Natural killer cell (primary cell): Measurements from ENCODE around the gene OGFRL1. TPM values are rescaled to one million over a fixed set of nuclear protein-coding genes. Genes with fewer than 3 reads are reported as not detected.

Source experiments
- ATAC-seq, 3 donors: fragments of 150-1000 bp in 2 of 3; fragments of 200-7000 bp in 1 of 3; cut with Tn5 transposase; 1 replicate in 1 of 3; 2 replicates in 2 of 3; pipeline ENCODE4 v1.10.0; 2021; ENCODE audit warnings: mild to moderate bottlenecking in 2 of 3, moderate library complexity in 2 of 3
- DNase-seq, 2 donors: peaks; one replicate each; pipeline versions ENCODE4 v3.0.0 to v3.0.0-alpha.2; 2013 to 2021; ENCODE audit warnings: mixed read lengths in 1 of 2
- H3K27ac ChIP-seq: one replicate; pipeline ENCODE4 v1.5.1; 2013; ENCODE audit warnings: mild to moderate bottlenecking, low read length
- H3K27me3 ChIP-seq: one replicate; pipeline ENCODE4 v1.6.1; 2013; ENCODE audit warnings: low read length; ENCODE audit not compliant: control insufficient read depth, insufficient read depth
- H3K36me3 ChIP-seq: one replicate; pipeline ENCODE4 v1.6.1; 2013; ENCODE audit warnings: low read length; ENCODE audit not compliant: control insufficient read depth, insufficient read depth
- H3K4me1 ChIP-seq: one replicate; pipeline ENCODE4 v1.6.1; 2013; ENCODE audit warnings: low read length; ENCODE audit not compliant: control insufficient read depth, insufficient read depth
- H3K4me3 ChIP-seq: one replicate; pipeline ENCODE4 v1.5.1; 2013; ENCODE audit warnings: low read length
- H3K9me3 ChIP-seq: one replicate; pipeline ENCODE4 v1.6.1; 2013; ENCODE audit warnings: low read length; ENCODE audit not compliant: control insufficient read depth, insufficient read depth
- H3K27ac Mint-ChIP-seq, 2 donors: one replicate each; pipeline ENCODE4 v1.8.0; 2022; ENCODE audit warnings: mild to moderate bottlenecking in 2 of 2, mixed read lengths in 2 of 2, moderate library complexity in 1 of 2
- H3K27me3 Mint-ChIP-seq, 2 donors: one replicate each; pipeline ENCODE4 v1.8.0; 2022; ENCODE audit warnings: low read depth in 2 of 2, mixed read lengths in 2 of 2
- H3K36me3 Mint-ChIP-seq: one replicate; pipeline ENCODE4 v1.8.0; 2022; ENCODE audit warnings: mixed read lengths
- H3K4me1 Mint-ChIP-seq, 2 donors: one replicate each; pipeline ENCODE4 v1.8.0; 2022; ENCODE audit warnings: mixed read lengths in 2 of 2
- H3K4me3 Mint-ChIP-seq: one replicate; pipeline ENCODE4 v1.8.0; 2022; ENCODE audit warnings: mild to moderate bottlenecking, moderate library complexity, mixed read lengths
- H3K9me3 Mint-ChIP-seq, 2 donors: one replicate each; pipeline ENCODE4 v1.8.0; 2022; ENCODE audit warnings: mixed read lengths in 2 of 2
- WGBS: methylation state at CpG from one replicate; pipeline ENCODE4 v1.1.7; 2013; ENCODE audit warnings: missing lambda C conversion rate; ENCODE audit not compliant: insufficient coverage; 5-methylcytosine and 5-hydroxymethylcytosine counted together
- intact Hi-C: fragments of 100-400 bp; cut with micrococcal nuclease; formaldehyde crosslinking; loops from one replicate; pipeline ENCODE4 v1.14.2; 2022
- total RNA-seq, 4 donors: library from RNA; stranded (reverse); fragments of 120-200 nt in 1 of 4; gene quantifications; one replicate each; pipeline versions ENCODE4 v1.2.3 to v1.2.4, GENCODE V29; 2013 to 2022
- TF ChIP-seq, protein P1 (sequence below): fragments of 200-600 bp; IDR thresholded peaks from one replicate; pipeline ENCODE4 v1.8.0; 2022; ENCODE audit warnings: antibody characterized with exemption

The OGFRL1 gene
- total RNA-seq, 3 donors from 2014 or later (not counting 1 experiment from before 2014, with no cell fraction given), result 22.9 to 30.7 (median 25.6) TPM

DNA sequence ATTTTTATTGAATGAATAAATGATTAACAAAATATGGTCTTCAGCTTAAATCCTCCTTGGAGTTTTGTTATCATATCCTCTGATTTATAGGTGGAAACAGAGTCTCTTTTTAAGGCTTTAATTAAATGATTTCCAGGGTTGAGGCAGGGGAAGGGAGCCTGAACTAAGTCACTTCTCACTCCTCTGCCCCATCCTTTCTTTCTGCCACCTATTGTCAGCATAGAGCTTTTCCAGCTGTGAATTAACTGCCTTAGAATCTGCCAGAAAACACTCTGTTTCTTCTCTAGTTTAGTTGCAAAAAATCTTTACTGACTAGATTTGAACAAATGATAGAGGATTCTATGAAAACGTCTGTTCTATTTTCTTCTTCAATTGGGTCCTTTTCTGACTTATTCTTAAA is 9.8 kb downstream of the OGFRL1 start:
- Mint-ChIP-seq H3K9me3 (no peaks in the 10 kb centered on the region), H3K36me3 (peaks cover 21% of the 10 kb centered on the region), H3K27me3 (no peaks in the 10 kb centered on the region), H3K27ac (no peak overlapping the region), H3K4me3 (no peak overlapping the region), H3K4me1 (peaks cover 4% of the 10 kb centered on the region in 2 donors)
- no peak for DNase-seq
- Histone ChIP-seq H3K36me3 (peaks cover 71% of the 10 kb centered on the region), H3K4me1 (no peaks in the 10 kb centered on the region), H3K27ac (no peak overlapping the region), H3K4me3 (no peak overlapping the region), H3K27me3 (no peaks in the 10 kb centered on the region), H3K9me3 (no peaks in the 10 kb centered on the region)
- TF ChIP-seq, protein P1, sequence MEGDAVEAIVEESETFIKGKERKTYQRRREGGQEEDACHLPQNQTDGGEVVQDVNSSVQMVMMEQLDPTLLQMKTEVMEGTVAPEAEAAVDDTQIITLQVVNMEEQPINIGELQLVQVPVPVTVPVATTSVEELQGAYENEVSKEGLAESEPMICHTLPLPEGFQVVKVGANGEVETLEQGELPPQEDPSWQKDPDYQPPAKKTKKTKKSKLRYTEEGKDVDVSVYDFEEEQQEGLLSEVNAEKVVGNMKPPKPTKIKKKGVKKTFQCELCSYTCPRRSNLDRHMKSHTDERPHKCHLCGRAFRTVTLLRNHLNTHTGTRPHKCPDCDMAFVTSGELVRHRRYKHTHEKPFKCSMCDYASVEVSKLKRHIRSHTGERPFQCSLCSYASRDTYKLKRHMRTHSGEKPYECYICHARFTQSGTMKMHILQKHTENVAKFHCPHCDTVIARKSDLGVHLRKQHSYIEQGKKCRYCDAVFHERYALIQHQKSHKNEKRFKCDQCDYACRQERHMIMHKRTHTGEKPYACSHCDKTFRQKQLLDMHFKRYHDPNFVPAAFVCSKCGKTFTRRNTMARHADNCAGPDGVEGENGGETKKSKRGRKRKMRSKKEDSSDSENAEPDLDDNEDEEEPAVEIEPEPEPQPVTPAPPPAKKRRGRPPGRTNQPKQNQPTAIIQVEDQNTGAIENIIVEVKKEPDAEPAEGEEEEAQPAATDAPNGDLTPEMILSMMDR, result no peak
- ATAC-seq, result no peak
- WGBS, result no CpG with 5 or more reads among the region's 1 CpG
- intact Hi-C loops, result no loop called here

DNA sequence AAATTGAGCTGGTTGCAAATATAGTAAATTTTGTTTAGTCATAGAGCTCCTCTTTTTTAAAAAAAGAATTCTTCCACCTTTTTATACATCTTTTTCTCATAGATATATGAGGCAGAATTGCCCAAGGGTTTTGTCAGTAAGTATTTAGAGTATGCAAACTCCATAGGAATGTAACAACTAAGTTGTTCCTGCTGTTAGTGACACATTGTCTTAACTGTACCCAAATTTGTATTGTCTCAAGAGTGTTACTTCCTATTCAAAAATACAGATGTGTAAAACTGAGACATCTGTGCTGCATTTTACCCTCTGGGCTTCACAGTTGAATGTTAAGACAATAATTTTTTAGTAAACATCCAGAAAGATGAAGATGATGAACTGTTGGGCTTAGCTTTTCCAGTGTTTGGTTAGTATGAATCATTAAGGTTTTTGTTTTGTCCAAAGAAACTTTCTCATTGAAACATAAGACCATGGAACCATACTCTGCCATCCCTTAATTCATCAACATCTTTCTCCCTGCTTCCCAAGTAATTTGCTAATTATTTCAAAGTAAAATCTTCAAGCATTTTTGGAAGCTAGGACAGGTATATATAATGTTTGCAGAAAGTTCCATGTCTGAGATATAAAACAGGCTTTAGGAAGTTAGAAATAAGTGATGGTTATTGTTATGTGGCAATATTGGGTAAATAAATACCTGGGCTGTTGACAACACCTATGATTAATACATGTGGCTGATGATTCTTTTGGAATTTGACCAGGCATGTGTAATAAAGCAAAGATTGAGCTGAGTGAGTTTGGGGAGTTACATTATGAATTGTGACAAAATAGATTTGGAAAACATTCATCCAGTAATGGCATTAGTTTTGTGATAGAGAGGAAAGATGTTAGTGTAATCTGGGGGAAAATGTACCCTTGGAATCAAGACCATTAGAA is 11.2 kb downstream of the OGFRL1 start:
- no peaks in the 10 kb centered on the region for H3K9me3 ChIP-seq
- H3K27me3 ChIP-seq, result no peaks in the 10 kb centered on the region
- Mint-ChIP-seq H3K27ac (no peak overlapping the region), H3K27me3 (no peaks in the 10 kb centered on the region), H3K4me1 (peaks cover 0 to 4% of the 10 kb centered on the region in 2 donors), H3K4me3 (no peak overlapping the region), H3K36me3 (peaks cover 21% of the 10 kb centered on the region), H3K9me3 (no peaks in the 10 kb centered on the region)
- H3K4me1 ChIP-seq, result no peaks in the 10 kb centered on the region
- no peak overlapping the region for H3K4me3 ChIP-seq
- no peak for ATAC-seq
- no peak overlapping the region for H3K27ac ChIP-seq
- DNase-seq, result no peak
- peaks cover 62% of the 10 kb centered on the region for H3K36me3 ChIP-seq
- intact Hi-C loops, result no loop called here
- TF ChIP-seq, protein P1, result no peak

DNA sequence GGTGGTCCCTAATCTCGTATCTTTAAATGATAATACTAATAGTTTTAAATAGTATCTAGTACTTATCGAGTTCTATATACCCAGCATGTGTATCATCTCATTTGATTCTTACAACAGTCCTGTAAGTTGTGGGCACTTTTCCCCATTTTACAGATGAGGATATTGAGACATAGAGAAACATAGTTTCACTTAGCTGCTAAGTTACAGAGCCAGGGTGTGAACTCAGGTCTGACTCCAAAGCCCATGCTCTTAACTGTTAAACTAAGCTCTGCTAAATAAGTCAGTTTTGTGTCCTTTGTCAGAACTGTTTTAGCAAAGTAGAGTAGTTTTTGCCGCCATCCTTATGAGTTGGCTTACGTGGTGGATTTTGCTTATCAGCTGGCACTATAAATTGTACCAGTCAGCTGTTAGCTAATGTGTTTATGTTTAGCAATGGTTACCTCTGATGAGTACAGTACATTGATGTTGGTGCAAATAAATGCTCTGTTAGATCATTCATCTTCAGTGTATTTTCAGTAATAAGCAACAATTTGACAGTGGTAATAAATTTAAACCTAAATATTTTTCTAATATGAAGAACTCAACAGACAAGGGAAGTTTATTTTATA is 12.1 kb downstream of the OGFRL1 start:
- intact Hi-C loops, result no loop called here
- Histone ChIP-seq H3K4me3 (no peak overlapping the region), H3K9me3 (no peaks in the 10 kb centered on the region), H3K27ac (no peak overlapping the region), H3K4me1 (no peaks in the 10 kb centered on the region), H3K27me3 (no peaks in the 10 kb centered on the region), H3K36me3 (peaks cover 54% of the 10 kb centered on the region)
- Mint-ChIP-seq H3K27ac (no peak overlapping the region), H3K36me3 (peaks cover 21% of the 10 kb centered on the region), H3K4me1 (peaks cover 0 to 4% of the 10 kb centered on the region in 2 donors), H3K4me3 (no peak overlapping the region), H3K9me3 (no peaks in the 10 kb centered on the region), H3K27me3 (no peaks in the 10 kb centered on the region)
- no peak for ATAC-seq
- WGBS, result 98% methylated on average over 2 of the region's 4 CpGs
- TF ChIP-seq, protein P1, result no peak
- no peak for DNase-seq
